WERI-Rb-1 (cell line): ENCODE data around the gene PRC1.
A peak's percentile ranks its signal among the peaks of the same experiment; 100 is the strongest.

ENCODE experiments used
- DNase-seq: peaks from one replicate; pipeline ENCODE4 v3.0.0-alpha.2; 2020
- H3K27ac ChIP-seq: fragments of 250-450 bp; sonication (Bioruptor Pico); 2 replicates; pipeline ENCODE4 v1.5.1; 2020; ENCODE audit warnings: mild to moderate bottlenecking, moderate library complexity
- H3K27me3 ChIP-seq: fragments of 250-450 bp; sonication (Bioruptor Pico); 2 replicates; pipeline ENCODE4 v1.5.1; 2021; ENCODE audit warnings: mild to moderate bottlenecking, low read depth, moderate library complexity; ENCODE audit not compliant: insufficient read depth, severe bottlenecking
- H3K36me3 ChIP-seq: fragments of 250-450 bp; sonication (Bioruptor Pico); 2 replicates; pipeline ENCODE4 v1.5.1; 2020; ENCODE audit warnings: mild to moderate bottlenecking, moderate library complexity
- H3K4me3 ChIP-seq: 2 replicates; pipeline ENCODE4 v1.5.1; 2011; ENCODE audit warnings: low read depth, mild to moderate bottlenecking, control low read depth, low read length
- H3K9me3 ChIP-seq: fragments of 250-450 bp; sonication (Bioruptor Pico); 2 replicates; pipeline ENCODE4 v1.5.1; 2021; ENCODE audit warnings: mild to moderate bottlenecking, moderate library complexity; ENCODE audit not compliant: severe bottlenecking
- CTCF ChIP-seq: IDR thresholded peaks from 2 replicates; pipeline ENCODE4 v1.5.1; 2011; ENCODE audit warnings: low read depth, mild to moderate bottlenecking, control low read depth, inconsistent platforms, low read length

The PRC1 gene

GRCh38 chr15:90957031-90957790 lies 37.1 kb downstream of the PRC1 start:
- no peak overlapping the region for H3K4me3 ChIP-seq
- TF ChIP-seq CTCF, result no peak
- no peaks in the 10 kb centered on the region for H3K27me3 ChIP-seq
- no peaks in the 10 kb centered on the region for H3K9me3 ChIP-seq
- H3K36me3 ChIP-seq, result peaks cover 53% of the 10 kb centered on the region
- no peak for DNase-seq
- H3K27ac ChIP-seq, result no peak overlapping the region

- Histone ChIP-seq H3K27me3 (no peaks in the 10 kb centered on the region), H3K27ac (peak overlapping the region; percentile 97)
Observed at GRCh38 chr15:90956274-90957030, 37.9 kb downstream of the PRC1 start.

GRCh38 chr15:90955624-90956273 lies 38.6 kb downstream of the PRC1 start:
- Histone ChIP-seq H3K9me3 (no peaks in the 10 kb centered on the region), H3K27ac (peak overlapping the region; percentile 97), H3K27me3 (no peaks in the 10 kb centered on the region), H3K36me3 (peaks cover 40% of the 10 kb centered on the region), H3K4me3 (peak overlapping the region; percentile 90)
- no peak for TF ChIP-seq CTCF
- DNase-seq, result no peak

More at GRCh38 chr15:90956274-90957030, 37.9 kb downstream of the PRC1 start:
- Histone ChIP-seq H3K36me3 (peaks cover 45% of the 10 kb centered on the region), H3K9me3 (no peaks in the 10 kb centered on the region), H3K4me3 (peak overlapping the region; percentile 90; the same call in 1 of the 2 replicates)
- TF ChIP-seq CTCF, result peak; percentile 92
- peak; percentile 77 for DNase-seq

GRCh38 chr15:90954712-90955623 lies 39.4 kb downstream of the PRC1 start, which contains the start of gene RCCD1:
Gene RCCD1 (plus strand): TSS chr15:90954884. CDS start chr15:90956735, 1,851 bp downstream.
- Histone ChIP-seq H3K4me3 (peak within 1 kb of the TSS; percentile 90), H3K27ac (peak within 1 kb of the TSS; percentile 97), H3K9me3 (no peaks in the 10 kb centered on the region), H3K27me3 (no peaks in the 10 kb centered on the region), H3K36me3 (peaks cover 37% of the 10 kb centered on the region)
- TF ChIP-seq CTCF, result no peak
- peak; percentile 96 for DNase-seq
